ENCODE data around the gene CNOT6.
"Not testable (repeated sequence)": the region's sequence is repeated elsewhere in the genome, so short reads cannot be mapped to it uniquely, and the experiment has no call there.

The CNOT6 gene

GRCh38 chr5:180521101-180521500 lies 26.9 kb downstream of the CNOT6 start:
- DNase-seq (ENCODE audit: low read depth) = no peak

- no peak for DNase-seq (ENCODE audit: low read depth)
Observed at GRCh38 chr5:180521591-180521990, 27.4 kb downstream of the CNOT6 start.

- no peak for DNase-seq (ENCODE audit: low read depth)
Observed at GRCh38 chr5:180522330-180522729, 28.2 kb downstream of the CNOT6 start.

GRCh38 chr5:180523629-180524466 lies 29.7 kb downstream of the CNOT6 start:
- no peak for DNase-seq (ENCODE audit: low read depth)

GRCh38 chr5:180525399-180525798 lies 31.2 kb downstream of the CNOT6 start:
- DNase-seq (ENCODE audit: low read depth) = no peak

GRCh38 chr5:180526269-180526668 lies 32.1 kb downstream of the CNOT6 start:
- DNase-seq (ENCODE audit: low read depth) = no peak

GRCh38 chr5:180527659-180528058 lies 33.5 kb downstream of the CNOT6 start:
- DNase-seq (ENCODE audit: low read depth) = no peak

GRCh38 chr5:180531036-180531585 lies 36.9 kb downstream of the CNOT6 start:
- not testable (repeated sequence) for DNase-seq (ENCODE audit: low read depth)

GRCh38 chr5:180532268-180532667 lies 38.1 kb downstream of the CNOT6 start:
- DNase-seq (ENCODE audit: low read depth) = no peak

- DNase-seq (ENCODE audit: low read depth) = no peak
Observed at GRCh38 chr5:180533845-180534244, 39.7 kb downstream of the CNOT6 start.

GRCh38 chr5:180535573-180535972 lies 41.4 kb downstream of the CNOT6 start:
- DNase-seq (ENCODE audit: low read depth) = no peak

GRCh38 chr5:180540050-180540694 lies 46.0 kb downstream of the CNOT6 start:
- DNase-seq (ENCODE audit: low read depth) = no peak

- no peak for DNase-seq (ENCODE audit: low read depth)
Observed at GRCh38 chr5:180541710-180542109, 47.5 kb downstream of the CNOT6 start.

GRCh38 chr5:180545248-180545647 lies 51.1 kb downstream of the CNOT6 start:
- DNase-seq (ENCODE audit: low read depth) = no peak

- DNase-seq (ENCODE audit: low read depth) = no peak
Observed at GRCh38 chr5:180548563-180548962, 54.4 kb downstream of the CNOT6 start.

- no peak for DNase-seq (ENCODE audit: low read depth)
Observed at GRCh38 chr5:180553530-180553929, 59.4 kb downstream of the CNOT6 start.

- no peak for DNase-seq (ENCODE audit: low read depth)
Observed at GRCh38 chr5:180555168-180555921, 61.2 kb downstream of the CNOT6 start.

- DNase-seq (ENCODE audit: low read depth) = no peak
Observed at GRCh38 chr5:180557217-180557809, 63.1 kb downstream of the CNOT6 start.

GRCh38 chr5:180558232-180558631 lies 64.1 kb downstream of the CNOT6 start:
- DNase-seq (ENCODE audit: low read depth) = no peak

- DNase-seq (ENCODE audit: low read depth) = no peak
Observed at GRCh38 chr5:180563994-180564393, 69.8 kb downstream of the CNOT6 start.

- DNase-seq (ENCODE audit: low read depth) = no peak
Observed at GRCh38 chr5:180568914-180569313, 74.7 kb downstream of the CNOT6 start.

GRCh38 chr5:180575571-180575970 lies 81.4 kb downstream of the CNOT6 start:
- no peak for DNase-seq (ENCODE audit: low read depth)
